ENCODE measurements around the gene ATP1A4.

DNA sequence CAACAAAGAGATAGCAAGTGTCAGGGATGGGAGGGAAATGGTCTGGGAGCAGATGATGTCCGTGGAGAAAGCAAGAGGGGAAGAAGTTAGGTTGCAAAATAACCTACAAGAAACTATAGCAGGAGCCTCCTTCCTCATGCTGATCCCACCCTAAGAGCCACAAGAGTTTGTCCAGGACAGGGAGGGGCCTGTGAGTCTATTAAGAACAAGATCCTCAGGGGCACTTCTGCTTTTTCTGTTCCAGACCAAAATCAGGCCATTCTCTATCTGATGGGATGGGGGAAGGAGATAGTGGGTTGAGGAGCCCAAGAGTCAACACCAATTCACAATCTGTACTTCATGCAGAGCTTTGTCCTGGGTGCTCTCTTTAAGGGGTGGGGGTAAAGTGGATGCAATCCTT, 7.7 kb upstream of the ATP1A4 start:
- TF ChIP-seq, protein P1, sequence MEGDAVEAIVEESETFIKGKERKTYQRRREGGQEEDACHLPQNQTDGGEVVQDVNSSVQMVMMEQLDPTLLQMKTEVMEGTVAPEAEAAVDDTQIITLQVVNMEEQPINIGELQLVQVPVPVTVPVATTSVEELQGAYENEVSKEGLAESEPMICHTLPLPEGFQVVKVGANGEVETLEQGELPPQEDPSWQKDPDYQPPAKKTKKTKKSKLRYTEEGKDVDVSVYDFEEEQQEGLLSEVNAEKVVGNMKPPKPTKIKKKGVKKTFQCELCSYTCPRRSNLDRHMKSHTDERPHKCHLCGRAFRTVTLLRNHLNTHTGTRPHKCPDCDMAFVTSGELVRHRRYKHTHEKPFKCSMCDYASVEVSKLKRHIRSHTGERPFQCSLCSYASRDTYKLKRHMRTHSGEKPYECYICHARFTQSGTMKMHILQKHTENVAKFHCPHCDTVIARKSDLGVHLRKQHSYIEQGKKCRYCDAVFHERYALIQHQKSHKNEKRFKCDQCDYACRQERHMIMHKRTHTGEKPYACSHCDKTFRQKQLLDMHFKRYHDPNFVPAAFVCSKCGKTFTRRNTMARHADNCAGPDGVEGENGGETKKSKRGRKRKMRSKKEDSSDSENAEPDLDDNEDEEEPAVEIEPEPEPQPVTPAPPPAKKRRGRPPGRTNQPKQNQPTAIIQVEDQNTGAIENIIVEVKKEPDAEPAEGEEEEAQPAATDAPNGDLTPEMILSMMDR (conservative IDR thresholded peaks at IDR 0.05; ENCODE audit: low read length) = no peak
- TF ChIP-seq EZH2phosphoT487 (IDR thresholded peaks at IDR 0.05; ENCODE audit: borderline replicate concordance, low read depth, low read length) = no peak

Measured in OCI-LY7 (cell line).